T-helper 1 cell treated with Interleukin-12 subunit alpha and Interleukin-12 subunit beta and Interleukin-4 antibody, amounts not matched to agents 30 ng/mL and 1 ng/mL, for 36 hours (primary cell): ENCODE measurements around the gene METTL15. TPM values are rescaled to one million over a fixed set of nuclear protein-coding genes. Genes with fewer than 3 reads are reported as not detected.
"Not testable (repeated sequence)": the region's sequence is repeated elsewhere in the genome, so short reads cannot be mapped to it uniquely, and the experiment has no call there.

ENCODE experiments used
- intact Hi-C: fragments of 100-400 bp; cut with micrococcal nuclease; formaldehyde crosslinking; loops from one replicate; pipeline ENCODE4 v1.15.1; 2024
- total RNA-seq: library from RNA; stranded (reverse); gene quantifications from 2 replicates; pipeline ENCODE4 v1.2.3, GENCODE V29; 2022

METTL15 gene
- total RNA-seq, 1 donor from 2014 or later = 16.0 TPM

- intact Hi-C loops = no loop called here
Observed at GRCh38 chr11:28195449-28195848, 87.3 kb downstream of the METTL15 start.

- intact Hi-C loops = no loop called here
Observed at GRCh38 chr11:28209906-28210305, 101.7 kb downstream of the METTL15 start.

- intact Hi-C loops = not testable (repeated sequence)
Observed at GRCh38 chr11:28222063-28222462, 113.9 kb downstream of the METTL15 start.

GRCh38 chr11:28223577-28223976 lies 115.4 kb downstream of the METTL15 start:
- intact Hi-C loops = no loop called here

- intact Hi-C loops = no loop called here
Observed at GRCh38 chr11:28223994-28224393, 115.8 kb downstream of the METTL15 start.

- intact Hi-C loops = no loop called here
Observed at GRCh38 chr11:28227460-28227859, 119.3 kb downstream of the METTL15 start.

- intact Hi-C loops = no loop called here
Observed at GRCh38 chr11:28228196-28228895, 120.2 kb downstream of the METTL15 start.

GRCh38 chr11:28231475-28231874 lies 123.3 kb downstream of the METTL15 start:
- intact Hi-C loops = no loop called here

GRCh38 chr11:28232649-28233048 lies 124.5 kb downstream of the METTL15 start:
- intact Hi-C loops = no loop called here

- intact Hi-C loops = no loop called here
Observed at GRCh38 chr11:28241760-28242159, 133.6 kb downstream of the METTL15 start.

GRCh38 chr11:28242596-28242995 lies 134.4 kb downstream of the METTL15 start:
- intact Hi-C loops = no loop called here

- intact Hi-C loops = no loop called here
Observed at GRCh38 chr11:28243061-28243460, 134.9 kb downstream of the METTL15 start.

GRCh38 chr11:28243581-28243980 lies 135.4 kb downstream of the METTL15 start:
- intact Hi-C loops = no loop called here

- intact Hi-C loops = no loop called here
Observed at GRCh38 chr11:28245131-28245530, 136.9 kb downstream of the METTL15 start.

- intact Hi-C loops = no loop called here
Observed at GRCh38 chr11:28250192-28250591, 142.0 kb downstream of the METTL15 start.

- intact Hi-C loops = no loop called here
Observed at GRCh38 chr11:28251257-28251656, 143.1 kb downstream of the METTL15 start.

GRCh38 chr11:28257761-28258160 lies 149.6 kb downstream of the METTL15 start:
- intact Hi-C loops = no loop called here

GRCh38 chr11:28259177-28259843 lies 151.1 kb downstream of the METTL15 start:
- intact Hi-C loops = no loop called here

- intact Hi-C loops = no loop called here
Observed at GRCh38 chr11:28268925-28269324, 160.7 kb downstream of the METTL15 start.

- intact Hi-C loops = no loop called here
Observed at GRCh38 chr11:28269586-28269985, 161.4 kb downstream of the METTL15 start.

GRCh38 chr11:28272247-28272646 lies 164.1 kb downstream of the METTL15 start:
- intact Hi-C loops = not testable (repeated sequence)

- intact Hi-C loops = no loop called here
Observed at GRCh38 chr11:28274216-28274615, 166.0 kb downstream of the METTL15 start.

GRCh38 chr11:28284196-28284595 lies 176.0 kb downstream of the METTL15 start:
- intact Hi-C loops = no loop called here
